ACHN (cell line): ENCODE data around the gene VSTM2B.

Experiments used
- DNase-seq: peaks from one replicate; pipeline ENCODE4 v3.0.0-alpha.2; 2015
- in situ Hi-C: cut with HindIII; loops from 2 replicates; pipeline ENCODE4 v1.10.0; 2017; ENCODE audit warnings: low sequenced_read_pairs, low pct_ligation_motif_present, low pct_unique_long_range_greater_than_20kb

VSTM2B gene

DNA sequence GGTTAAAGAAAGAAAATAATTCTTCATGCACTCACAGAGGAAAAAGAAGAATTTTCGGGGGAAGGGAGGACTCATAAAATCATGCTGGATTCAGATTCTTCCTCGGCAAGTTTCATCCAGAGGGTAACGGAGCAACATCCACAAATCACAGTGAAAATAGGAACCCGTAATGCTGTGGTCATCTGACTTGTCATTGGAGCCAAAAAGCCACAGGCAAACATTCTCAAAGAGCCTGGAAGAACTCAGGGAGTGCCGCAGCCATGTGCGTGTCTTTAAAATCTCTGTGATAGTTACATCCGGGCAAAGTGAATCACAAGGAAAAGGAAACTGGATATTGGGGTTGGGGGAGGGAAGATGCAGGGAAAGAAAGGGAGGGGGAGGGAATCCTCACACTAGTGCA is 33.0 kb upstream of the VSTM2B start:
- DNase-seq = no peak
- in situ Hi-C loops = no loop called here

DNA sequence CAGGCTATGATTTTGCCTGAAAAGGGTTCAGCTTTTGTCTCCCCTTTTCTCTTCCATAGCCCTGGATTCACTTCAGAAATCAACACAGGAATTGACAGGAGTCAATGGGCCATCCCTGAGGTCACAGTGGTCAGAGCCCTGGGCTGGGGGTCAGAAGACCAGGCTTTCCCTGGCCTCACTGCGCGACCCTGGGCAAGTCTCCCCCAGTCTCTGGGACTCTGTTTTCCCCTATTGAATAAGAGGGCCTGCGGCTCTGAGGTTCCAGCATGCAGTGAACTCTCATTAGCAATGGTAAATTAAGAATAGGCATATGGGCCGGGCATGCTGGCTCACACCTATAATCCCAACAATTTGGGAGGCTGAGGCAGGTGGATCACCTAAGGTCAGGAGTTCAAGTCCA is 30.7 kb upstream of the VSTM2B start:
- in situ Hi-C loops = no loop called here
- no peak for DNase-seq

DNA sequence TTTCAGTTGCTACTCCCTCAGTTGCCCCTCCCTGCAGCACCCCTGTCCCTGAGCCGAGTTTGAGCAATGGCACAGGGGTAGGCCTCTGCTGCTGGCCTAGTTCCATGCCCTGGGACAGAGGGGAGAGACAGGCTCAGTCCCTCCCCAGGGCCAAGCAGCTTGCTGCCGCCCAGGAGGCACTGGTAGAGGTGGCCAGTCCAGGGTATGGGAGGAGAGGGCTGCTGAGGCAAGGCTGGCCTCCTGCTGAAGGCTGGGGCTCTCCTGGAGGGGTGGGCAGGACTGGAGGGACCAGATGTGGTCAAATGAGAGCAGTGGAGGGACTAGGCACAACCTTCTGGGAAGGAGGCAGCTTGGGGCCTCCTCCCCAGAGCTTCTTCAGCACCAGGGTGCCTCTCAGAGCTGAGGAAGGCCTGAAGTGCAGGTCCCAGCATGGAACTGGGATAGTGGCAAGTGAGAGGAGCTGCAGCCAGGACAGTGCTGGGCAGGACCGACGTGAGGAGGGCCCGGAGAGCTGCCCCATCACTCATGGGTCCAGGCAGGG is 29.8 kb upstream of the VSTM2B start:
- DNase-seq = no peak
- in situ Hi-C loops = no loop called here

DNA sequence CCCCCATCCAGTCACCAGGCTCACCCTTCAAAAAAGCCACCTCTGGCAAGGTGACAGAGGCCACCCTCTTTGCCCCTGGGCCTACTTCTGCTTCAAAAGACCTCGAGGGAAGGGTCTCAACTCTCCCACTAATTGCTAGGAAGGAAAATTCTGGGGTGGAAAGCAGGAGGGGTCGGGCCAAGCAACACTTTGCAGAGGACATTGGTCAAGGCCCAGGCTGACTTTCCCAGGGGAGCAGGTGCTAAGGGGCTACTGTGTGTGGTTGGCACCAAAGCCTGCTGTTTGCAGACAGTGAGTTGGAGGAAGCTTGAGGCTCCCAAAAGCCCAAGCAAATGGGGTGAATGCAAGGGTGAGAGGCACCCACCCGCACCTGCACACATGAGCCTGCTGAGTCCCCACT is 28.6 kb upstream of the VSTM2B start:
- no peak for DNase-seq
- in situ Hi-C loops = no loop called here

DNA sequence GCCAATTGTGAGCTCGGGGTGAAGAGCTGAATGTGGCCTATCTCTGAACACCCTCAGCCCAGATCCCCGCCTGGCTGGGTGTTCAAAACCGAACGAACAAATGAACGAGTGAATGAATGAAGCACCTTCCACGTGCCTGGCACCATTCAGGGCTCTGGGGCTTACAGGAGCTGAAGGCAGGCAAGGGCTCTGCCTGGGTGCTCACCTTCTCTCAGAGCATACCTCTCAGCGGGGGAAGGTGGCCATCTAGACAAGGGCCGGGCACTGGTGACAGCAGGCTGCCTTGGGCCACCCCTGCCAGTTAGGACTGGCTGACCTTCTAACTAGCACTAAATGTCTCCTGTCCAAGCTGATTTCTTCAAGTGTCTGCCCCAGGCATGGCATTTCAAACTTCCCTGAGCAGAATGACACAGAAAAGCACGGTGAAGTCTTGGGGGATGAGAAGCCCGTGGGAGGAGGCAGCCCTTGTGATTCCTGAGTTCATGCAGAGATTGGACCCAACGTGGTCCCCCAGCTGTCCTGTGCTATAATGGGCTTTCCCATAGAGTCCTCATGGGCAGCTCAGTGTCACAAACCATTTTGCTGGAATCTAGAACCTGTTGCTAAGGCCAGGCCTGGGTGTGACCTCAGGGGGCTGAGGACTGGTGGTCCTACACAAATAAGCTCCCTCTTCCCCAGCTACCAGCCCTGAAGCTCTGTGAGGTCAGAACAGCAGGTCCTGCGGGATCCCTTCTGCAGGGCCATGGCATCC is 27.9 kb upstream of the VSTM2B start:
- in situ Hi-C loops = no loop called here
- DNase-seq = no peak

DNA sequence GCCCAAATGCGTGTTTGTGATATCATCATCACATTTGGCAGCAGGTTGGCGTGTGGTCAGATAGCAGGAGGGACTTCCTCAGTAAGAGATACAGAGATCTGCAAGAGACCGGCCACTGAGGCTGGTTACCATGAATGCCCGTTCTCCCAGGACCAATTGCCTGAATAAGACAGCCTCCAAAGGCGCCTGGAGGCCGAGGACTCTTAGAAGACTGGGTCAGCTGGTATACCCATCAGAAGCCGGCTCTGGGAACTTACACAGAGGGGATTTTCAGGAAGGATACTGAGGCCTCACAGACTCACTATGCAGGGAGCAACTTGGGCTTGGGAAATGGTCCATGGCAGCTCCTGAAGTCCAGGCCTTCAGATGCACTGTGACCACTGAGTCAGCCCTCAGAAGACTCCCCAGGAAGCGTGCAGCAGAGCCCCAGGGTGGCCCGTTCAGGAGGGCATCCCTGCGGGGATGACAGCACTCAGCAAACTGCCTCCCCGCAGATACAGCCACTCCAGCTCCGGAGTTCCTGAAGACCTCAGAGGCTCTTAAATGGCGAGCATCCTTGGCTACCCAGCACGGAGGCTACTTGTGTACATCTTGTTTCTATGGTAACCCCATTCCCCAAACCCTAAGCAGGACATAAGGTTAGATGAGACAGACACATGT is 26.4 kb upstream of the VSTM2B start:
- in situ Hi-C loops = no loop called here

DNA sequence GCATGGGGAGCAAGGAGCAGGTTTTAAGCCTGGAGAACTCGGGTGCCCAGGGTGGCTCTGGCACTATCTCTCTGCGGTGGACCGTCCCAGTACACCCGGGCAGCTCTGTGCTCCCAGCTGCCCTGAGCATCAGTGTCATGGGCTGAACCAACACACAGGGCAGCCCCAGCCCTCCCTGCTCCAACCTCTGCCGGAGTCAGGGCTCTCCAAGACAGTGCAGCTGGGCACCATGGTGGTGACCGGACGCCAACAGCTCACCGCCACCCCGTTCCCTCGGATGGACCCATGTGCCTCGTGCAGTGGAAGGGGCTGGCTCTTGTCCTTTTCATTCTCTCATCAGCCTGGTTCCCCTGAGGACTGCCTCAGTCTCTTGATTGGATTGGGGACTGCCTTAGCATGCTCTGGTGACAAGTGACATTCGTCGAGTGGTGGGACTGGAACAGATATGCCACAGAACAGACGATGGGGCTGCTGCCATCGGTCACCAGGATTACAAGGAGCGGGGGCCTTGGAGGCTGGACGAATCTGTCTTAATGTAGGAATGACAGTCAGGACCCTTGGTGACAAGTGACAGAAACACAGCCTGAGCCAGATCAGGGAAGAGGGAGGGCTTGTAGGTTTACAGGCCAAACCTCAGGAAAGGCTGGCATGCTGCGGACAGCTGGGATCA is 25.7 kb upstream of the VSTM2B start:
- no peak for DNase-seq
- in situ Hi-C loops = no loop called here

More for the DNA sequence above, 26.4 kb upstream of the VSTM2B start:
- DNase-seq = no peak

DNA sequence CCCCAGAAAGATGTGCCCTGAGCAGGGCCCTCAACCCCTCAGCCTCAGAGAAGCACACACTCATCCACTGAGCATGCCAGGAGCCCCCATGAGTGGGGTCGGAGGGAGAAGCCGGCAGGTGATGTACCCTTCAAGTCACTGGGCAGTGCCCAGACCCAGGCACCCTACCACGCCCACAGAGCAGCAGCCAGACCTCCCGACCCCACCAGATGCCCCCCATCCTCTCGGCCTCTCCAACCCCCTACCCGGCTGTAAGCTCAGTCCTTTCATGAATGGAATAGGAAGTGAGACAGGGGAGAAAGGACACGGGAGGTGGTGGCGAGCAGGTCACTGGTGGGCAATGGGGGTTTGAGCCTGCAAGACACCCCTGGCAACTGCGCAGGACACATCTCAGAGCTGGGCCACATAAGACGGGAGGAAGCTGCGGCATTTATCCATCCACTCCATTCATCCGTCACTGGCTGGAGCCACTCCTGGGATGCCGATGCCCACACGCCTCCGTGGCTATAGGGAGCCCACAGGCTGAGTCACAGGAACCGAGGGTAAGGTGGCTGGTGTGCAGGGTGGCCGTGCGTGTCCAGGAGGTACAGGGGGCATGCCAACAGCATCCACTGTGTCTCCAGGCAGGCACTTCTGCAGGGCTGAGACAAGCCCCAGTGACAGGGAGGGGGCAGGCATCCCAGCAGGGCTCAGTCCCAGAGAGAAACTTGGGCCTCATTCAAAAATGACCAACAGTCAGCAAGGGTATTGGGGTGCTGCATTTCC is 23.8 kb upstream of the VSTM2B start:
- no peak for DNase-seq
- in situ Hi-C loops = no loop called here

DNA sequence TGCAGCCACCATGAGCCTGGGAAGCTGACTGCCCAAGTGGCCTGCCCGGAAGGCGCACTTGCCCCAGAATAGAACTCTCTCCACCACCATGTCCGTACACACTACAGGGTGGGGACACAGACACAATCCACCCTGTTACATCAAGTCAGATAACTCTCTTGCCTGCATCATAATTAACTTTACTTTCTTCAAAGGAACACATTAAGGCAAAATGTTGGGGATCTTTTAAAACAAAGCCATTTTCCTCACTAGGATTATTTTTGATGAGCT is 23.3 kb upstream of the VSTM2B start:
- in situ Hi-C loops = no loop called here
- no peak for DNase-seq

DNA sequence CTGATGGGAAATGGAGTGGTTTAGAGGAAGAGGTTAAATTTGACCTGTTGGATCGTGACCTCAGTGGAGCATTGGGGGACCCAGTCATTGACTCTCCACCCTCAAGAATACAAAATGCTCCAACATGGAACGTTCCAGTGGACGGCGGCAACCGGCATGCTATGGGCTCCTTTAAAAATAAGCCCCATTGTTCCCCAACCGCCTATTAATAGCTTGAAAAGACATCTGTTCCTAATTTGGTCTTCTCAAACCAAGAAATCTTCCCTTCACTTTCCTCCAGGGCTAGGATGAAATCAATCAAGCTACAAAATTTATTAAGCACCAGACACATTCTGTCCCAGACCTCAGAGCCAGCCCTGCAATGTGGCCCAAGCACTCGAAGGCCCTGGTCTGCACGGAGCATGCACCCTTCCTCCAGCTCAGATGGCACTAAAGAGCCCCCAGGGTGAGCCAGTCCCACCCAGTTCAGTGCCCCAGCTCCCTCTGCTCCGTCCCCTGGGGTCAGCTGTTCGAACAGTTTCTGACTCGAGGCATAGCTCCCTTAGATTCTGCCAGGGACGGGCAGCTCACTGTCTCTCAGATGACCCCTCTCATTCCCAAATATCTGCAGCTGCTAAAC is 22.5 kb upstream of the VSTM2B start:
- no peak for DNase-seq
- in situ Hi-C loops = no loop called here

DNA sequence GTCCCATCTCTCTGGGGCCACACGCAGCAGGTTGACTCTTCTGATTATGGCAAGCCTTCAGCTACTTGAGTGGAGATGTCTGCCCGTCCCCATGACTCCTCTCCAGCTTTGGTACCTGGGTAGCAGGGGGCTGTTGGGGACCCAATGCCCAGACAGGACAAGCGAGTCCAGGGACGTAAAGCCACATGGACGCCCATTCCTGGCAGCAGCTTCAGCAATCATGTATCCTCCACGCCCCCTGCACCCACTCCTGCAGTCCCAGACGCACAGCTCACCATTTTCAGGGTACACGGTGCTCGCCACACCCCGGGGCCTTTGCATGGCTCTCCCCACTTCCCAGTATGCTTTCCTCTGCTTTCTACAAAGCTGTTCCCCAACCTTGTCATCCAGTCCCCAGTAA is 22.0 kb upstream of the VSTM2B start:
- no peak for DNase-seq
- in situ Hi-C loops = no loop called here

DNA sequence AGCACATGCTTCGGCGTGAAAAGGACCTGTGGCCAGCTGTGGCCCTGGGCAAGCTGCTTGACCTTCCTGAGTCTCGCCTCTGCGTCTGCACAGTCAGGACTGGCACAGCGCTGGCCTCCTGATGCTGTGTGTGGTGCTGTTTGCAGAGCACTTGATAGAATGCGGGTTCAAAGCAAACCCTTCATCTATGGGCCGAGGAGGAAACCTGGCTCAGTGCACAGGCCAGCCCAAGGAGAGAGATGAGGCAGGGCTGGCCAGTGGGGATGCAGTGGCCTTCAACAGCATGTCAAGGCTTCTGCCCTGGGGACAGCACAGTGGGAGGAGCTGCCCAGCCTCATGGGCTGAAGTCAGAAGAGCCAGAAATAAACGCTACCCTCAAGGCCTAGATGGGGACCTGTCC is 21.3 kb upstream of the VSTM2B start:
- no peak for DNase-seq
- in situ Hi-C loops = no loop called here

DNA sequence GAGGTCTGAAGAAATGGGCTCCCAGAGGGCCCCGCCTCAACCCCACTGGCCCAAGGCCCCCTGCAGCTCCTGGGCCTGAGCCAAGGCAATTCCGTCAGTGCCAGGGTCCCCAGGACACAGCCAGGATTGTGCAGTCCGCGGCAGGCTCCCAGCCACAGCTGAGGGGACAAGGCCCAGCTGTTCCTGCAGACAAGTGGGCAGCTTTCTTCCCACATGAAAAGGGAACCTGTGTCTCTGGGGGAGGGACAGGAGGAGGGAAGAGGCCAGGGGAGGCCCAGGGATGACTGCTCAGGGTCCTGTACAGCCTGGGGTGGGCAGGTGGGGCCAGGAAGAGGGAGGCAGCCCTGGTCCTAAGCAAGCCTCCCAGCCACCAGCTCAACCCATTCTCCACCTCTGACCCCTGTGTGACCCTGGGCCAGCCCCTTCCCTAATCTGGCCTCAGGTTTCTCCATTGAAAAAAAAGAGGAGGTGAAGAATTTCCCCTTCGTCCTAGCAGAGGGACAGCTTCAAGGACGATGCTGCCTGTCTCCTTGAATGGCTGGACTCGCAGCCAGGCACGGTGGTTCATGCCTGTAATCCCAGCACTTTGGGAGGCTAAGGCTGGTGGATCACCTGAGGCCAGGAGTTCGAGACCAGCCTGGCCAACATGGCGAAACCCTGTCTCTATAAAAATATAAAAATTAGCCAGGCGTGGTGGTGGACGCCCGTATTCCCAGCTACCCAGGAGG is 20.5 kb upstream of the VSTM2B start:
- in situ Hi-C loops = no loop called here
- DNase-seq = no peak

DNA sequence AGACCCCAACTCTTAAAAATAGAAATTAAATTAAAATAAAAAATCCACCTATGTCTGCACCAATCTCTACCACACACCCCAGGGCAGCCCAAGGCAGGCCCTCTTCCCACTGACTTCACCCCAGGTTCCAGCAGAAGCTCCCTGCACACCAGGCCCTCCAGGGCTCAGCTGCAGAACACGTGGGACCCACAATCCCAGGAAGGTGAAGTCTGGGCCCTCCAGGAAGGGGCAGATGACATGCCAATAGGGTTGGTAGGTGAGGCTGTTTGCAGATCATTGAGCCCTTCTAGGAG is 19.2 kb upstream of the VSTM2B start:
- in situ Hi-C loops = no loop called here
- no peak for DNase-seq

DNA sequence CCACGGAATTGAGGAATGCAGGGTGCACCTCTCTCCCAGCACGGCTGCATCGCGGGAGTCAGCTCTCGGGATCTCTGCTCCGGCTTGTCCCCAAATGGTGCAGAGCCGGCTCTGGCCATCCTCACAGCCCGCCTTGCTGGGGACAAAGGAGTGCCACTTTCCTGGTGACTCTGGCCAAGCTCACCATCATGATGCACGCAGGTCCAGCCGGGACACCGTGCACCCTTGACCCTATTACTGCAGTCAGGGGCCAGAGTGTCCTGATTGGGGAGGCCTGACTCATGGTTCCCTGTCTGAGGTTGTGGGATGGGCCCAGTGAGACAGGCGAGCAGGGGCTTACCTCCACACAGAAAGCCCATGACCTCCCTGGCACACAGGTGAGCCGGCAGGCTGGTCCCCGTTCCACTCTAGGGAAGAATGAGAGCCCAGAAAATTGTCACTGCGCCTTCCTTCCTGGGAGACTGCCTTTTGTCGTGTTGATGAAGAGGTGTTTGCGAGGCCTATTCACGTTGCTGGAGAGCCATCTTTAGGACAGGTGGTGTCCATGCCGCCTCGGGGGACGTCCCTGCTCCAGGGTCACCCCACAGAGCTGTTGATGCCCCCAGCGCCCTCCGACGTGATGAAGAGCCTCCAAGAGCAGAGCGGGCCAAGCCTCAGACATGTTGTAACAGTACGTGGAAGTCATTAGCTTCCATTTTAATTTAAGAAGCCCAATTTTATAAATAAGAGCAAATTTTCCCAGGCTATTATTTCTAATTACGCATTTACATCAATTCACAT is 18.5 kb upstream of the VSTM2B start:
- no peak for DNase-seq
- in situ Hi-C loops = no loop called here

DNA sequence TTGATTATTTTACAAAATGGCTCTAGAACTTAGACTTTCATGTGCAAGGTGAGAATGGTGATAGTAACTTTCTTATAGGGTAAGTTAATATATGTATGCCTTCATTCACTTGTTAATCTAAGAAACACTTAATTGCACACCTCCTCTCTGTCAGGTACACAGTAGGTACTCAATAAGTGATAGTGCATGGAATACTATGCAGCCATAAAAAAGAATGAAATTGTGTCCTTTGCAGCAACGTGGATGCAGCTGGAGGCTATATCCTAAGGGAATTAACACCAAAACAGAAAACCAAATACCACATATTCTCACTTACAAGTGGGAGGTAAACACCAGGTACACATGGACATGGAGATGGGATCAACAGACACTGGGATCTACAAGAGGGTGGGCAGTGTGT is 17.6 kb upstream of the VSTM2B start:
- in situ Hi-C loops = no loop called here
- no peak for DNase-seq

DNA sequence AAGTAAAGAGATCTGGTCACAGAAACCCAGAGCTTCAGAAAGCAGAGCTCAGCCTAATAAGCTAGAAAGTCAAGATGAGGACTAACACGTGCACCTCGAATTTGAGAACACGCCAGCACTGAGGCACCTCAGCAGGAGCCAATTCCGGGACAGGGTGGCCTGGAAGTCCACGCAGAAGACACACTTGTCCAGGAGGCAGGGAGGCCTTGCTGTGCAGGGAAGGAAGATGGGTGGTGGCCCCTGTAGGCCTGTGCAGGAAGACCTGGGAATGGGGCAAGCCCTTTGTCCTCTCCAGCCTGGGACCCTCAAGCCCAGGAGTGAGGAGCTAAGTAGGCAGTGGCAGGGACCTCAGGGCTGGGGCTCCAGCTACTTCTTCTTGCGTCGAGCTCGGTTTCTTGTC is 16.3 kb upstream of the VSTM2B start:
- DNase-seq = no peak
- in situ Hi-C loops = no loop called here
